B cell (primary cell): ENCODE results near the gene GORASP2. TPM values are rescaled to one million over a fixed set of nuclear protein-coding genes. Genes with fewer than 3 reads are reported as not detected.

Source experiments
- ATAC-seq: fragments of 200-7000 bp; cut with Tn5 transposase; one replicate; pipeline ENCODE4 v1.10.0; 2021; ENCODE audit warnings: low read depth, mild to moderate bottlenecking, moderate number of reproducible peaks, moderate library complexity
- CTCF ChIA-PET: fragments of 350-600 bp; sonication (Branson Sonifier 250); formaldehyde crosslinking; loops from one replicate; lab custom pipeline; 2021; ENCODE audit warnings: antibody characterized with exemption, inconsistent platforms; lab: Charles Lee
- POLR2A ChIA-PET: fragments of 350-600 bp; sonication (Branson Sonifier 250); formaldehyde crosslinking; loops from one replicate; lab custom pipeline; 2021; ENCODE audit warnings: antibody characterized with exemption; lab: Charles Lee
- DNase-seq: peaks from one replicate; pipeline ENCODE4 v3.0.0; 2013
- H2AFZ ChIP-seq: 2 replicates; pipeline ENCODE4 v1.6.1; 2012; ENCODE audit warnings: mild to moderate bottlenecking, low read depth, low read length; ENCODE audit not compliant: insufficient read depth, poor library complexity, severe bottlenecking
- H3K27ac ChIP-seq, 2 donors: 1 replicate in 1 of 2; 2 replicates in 1 of 2; pipeline ENCODE4 v1.5.1; 2012 to 2013; ENCODE audit warnings: low read length in 2 of 2, mild to moderate bottlenecking in 2 of 2, moderate library complexity in 1 of 2
- H3K27me3 ChIP-seq, 4 experiments: fragments of 200-600 bp in 1 of 4; sonication (generic) in 1 of 4; replicated peaks in 1 of 4; 1 replicate in 2 of 4; 2 replicates in 2 of 4; pipeline versions ENCODE4 v1.6.1 to v1.7.0; 2013 to 2016; ENCODE audit warnings: low read length in 3 of 4, mild to moderate bottlenecking in 2 of 4, mixed read lengths in 1 of 4, moderate library complexity in 1 of 4; ENCODE audit not compliant: insufficient read depth in 4 of 4, control insufficient read depth in 3 of 4; ENCODE audit errors: control extremely low read depth in 1 of 4
- H3K36me3 ChIP-seq, 2 experiments: replicated peaks in 1 of 2; 1 replicate in 1 of 2; 2 replicates in 1 of 2; pipeline versions ENCODE4 v1.6.1 to v1.7.1; 2013; ENCODE audit warnings: low read length in 1 of 2; ENCODE audit not compliant: insufficient read depth in 2 of 2, control insufficient read depth in 1 of 2; ENCODE audit errors: control extremely low read depth in 1 of 2, extremely low read depth in 1 of 2
- H3K4me1 ChIP-seq, 2 donors: fragments of 200-600 bp in 1 of 2; sonication (generic) in 1 of 2; 1 replicate in 1 of 2; 2 replicates in 1 of 2; pipeline versions ENCODE4 v1.5.1 to v1.6.1; 2013 to 2017; ENCODE audit warnings: low read length in 2 of 2; ENCODE audit not compliant: control insufficient read depth in 2 of 2, insufficient read depth in 2 of 2
- H3K4me2 ChIP-seq: replicated peaks from 2 replicates; pipeline ENCODE3; 2012; ENCODE audit warnings: mild to moderate bottlenecking, low read depth, low read length; ENCODE audit not compliant: poor library complexity, severe bottlenecking
- H3K4me3 ChIP-seq, 5 experiments: fragments of 200-600 bp in 1 of 5; sonication (generic) in 1 of 5; 1 replicate in 3 of 5; 2 replicates in 2 of 5; pipeline versions ENCODE4 v1.5.1 to v1.7.0; 2011 to 2016; ENCODE audit warnings: low read length in 4 of 5, mild to moderate bottlenecking in 4 of 5, low read depth in 2 of 5, control low read depth in 1 of 5, moderate library complexity in 1 of 5; ENCODE audit not compliant: insufficient read depth in 1 of 5; ENCODE audit errors: control extremely low read depth in 1 of 5, extremely low read depth in 1 of 5
- H3K79me2 ChIP-seq: fragments of 200-600 bp; sonication (generic); one replicate; pipeline ENCODE4 v1.6.0; 2016; ENCODE audit warnings: low read length; ENCODE audit not compliant: control insufficient read depth, insufficient read depth
- H3K9ac ChIP-seq: fragments of 200-600 bp; sonication (generic); 2 replicates; pipeline ENCODE4 v1.6.1; 2017; ENCODE audit warnings: mild to moderate bottlenecking, low read length, moderate library complexity
- H3K9me3 ChIP-seq, 3 donors: one replicate each; pipeline versions ENCODE4 v1.6.1 to v1.7.1; 2013; ENCODE audit warnings: low read length in 2 of 3; ENCODE audit not compliant: control insufficient read depth in 2 of 3, insufficient read depth in 1 of 3; ENCODE audit errors: control extremely low read depth in 1 of 3
- H4K20me1 ChIP-seq: 2 replicates; pipeline ENCODE4 v1.6.0; 2012; ENCODE audit warnings: mild to moderate bottlenecking, low read length; ENCODE audit not compliant: insufficient read depth, control insufficient read depth, poor library complexity, severe bottlenecking
- H3K27ac Mint-ChIP-seq: one replicate; pipeline ENCODE4 v1.8.0; 2021; ENCODE audit warnings: mixed read lengths
- H3K27me3 Mint-ChIP-seq: one replicate; pipeline ENCODE4 v1.8.0; 2021; ENCODE audit warnings: mixed read lengths
- H3K4me1 Mint-ChIP-seq: one replicate; pipeline ENCODE4 v1.8.0; 2021; ENCODE audit warnings: mixed read lengths
- H3K4me3 Mint-ChIP-seq: one replicate; pipeline ENCODE4 v1.8.0; 2021; ENCODE audit warnings: mixed read lengths
- H3K9me3 Mint-ChIP-seq: one replicate; pipeline ENCODE4 v1.8.0; 2022; ENCODE audit warnings: mixed read lengths; ENCODE audit not compliant: insufficient read depth
- EZH2 ChIP-seq: IDR thresholded peaks from 2 replicates; pipeline ENCODE4 v1.6.1; 2012; ENCODE audit warnings: borderline replicate concordance, low read depth, mild to moderate bottlenecking, moderate library complexity, low read length; ENCODE audit not compliant: insufficient read depth, poor library complexity, severe bottlenecking
- WGBS: methylation state at CpG from one replicate; pipeline ENCODE4 v1.1.5; 2013; ENCODE audit warnings: missing lambda C conversion rate; ENCODE audit not compliant: insufficient coverage; 5-methylcytosine and 5-hydroxymethylcytosine counted together
- intact Hi-C: fragments of 100-400 bp; cut with micrococcal nuclease; formaldehyde crosslinking; loops from one replicate; pipeline ENCODE4 v1.10.0; 2022
- polyA minus RNA-seq: library from RNA; depleted of rRNA, polyadenylated mRNA; stranded (reverse); fragments of >200 nt; gene quantifications from 2 replicates; pipeline ENCODE4 v1.2.3, GENCODE V29; 2012
- polyA plus RNA-seq: library from polyadenylated mRNA; depleted of rRNA; stranded (reverse); fragments of >200 nt; gene quantifications from 2 replicates; pipeline ENCODE4 v1.2.3, GENCODE V29; 2012
- total RNA-seq, 2 donors: library from RNA; stranded (reverse); fragments of 120-200 nt in 1 of 2; gene quantifications; 1 replicate in 1 of 2; 2 replicates in 1 of 2; pipeline versions ENCODE4 v1.2.3 to v1.2.4, GENCODE V29; 2013 to 2022
- TF ChIP-seq, protein P1 (sequence below): fragments of 200-600 bp; IDR thresholded peaks from one replicate; pipeline ENCODE4 v1.8.0; 2022; ENCODE audit warnings: antibody characterized with exemption, mild to moderate bottlenecking

Gene GORASP2
- total RNA-seq (48.8 and 50.5 TPM in 2 replicates), polyA plus RNA-seq (40.5 and 58.0 TPM in 2 replicates), polyA minus RNA-seq (17.8 and 27.5 TPM in 2 replicates)
- 26.9 TPM for total RNA-seq (2013)

DNA sequence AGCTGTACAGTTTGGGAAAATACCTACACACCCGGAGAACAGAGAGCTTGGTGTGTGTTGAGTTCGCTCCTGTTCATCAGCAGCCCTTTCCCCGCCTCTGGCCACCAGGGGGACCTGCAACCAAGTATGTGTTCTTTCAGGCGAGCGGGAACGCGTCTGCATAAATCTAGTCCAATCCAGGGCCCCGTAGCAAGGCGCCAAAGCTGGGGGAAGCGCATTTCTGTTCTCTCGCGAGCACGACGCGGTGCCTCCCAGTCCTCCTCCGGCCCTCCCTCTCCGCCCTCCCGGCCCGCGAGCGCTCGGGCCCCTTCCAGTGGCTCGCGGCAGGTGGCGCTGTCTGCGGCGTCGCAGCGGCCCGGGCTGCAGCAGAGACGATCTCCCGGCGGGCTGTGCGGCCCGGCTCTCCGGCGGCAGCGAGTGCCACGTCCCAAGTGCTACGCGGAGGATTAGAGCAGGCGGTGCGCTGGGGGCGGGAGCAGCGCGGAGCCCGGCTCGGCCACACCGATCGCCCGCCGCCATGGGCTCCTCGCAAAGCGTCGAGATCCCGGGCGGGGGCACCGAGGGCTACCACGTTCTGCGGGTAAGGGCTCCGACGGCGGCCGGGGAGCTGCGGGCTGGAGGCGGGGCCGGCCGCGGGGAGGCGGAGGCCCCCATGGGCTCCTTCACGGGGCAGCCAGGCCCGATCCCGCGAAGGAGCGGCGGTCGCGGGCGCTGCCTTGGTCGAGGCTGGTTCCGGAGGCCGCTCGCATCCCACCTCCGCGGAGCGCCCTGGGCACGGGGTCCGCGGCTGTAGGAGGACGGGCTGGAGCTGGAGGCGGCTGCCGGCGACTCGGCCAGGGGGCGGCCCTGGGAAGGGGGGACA, at the start of gene GORASP2:
TSS of gene GORASP2 (plus strand) at position 430 of the 862 bp plus-strand sequence. CDS start at position 518, 88 bp downstream.
- under 1% methylated on average over 90 of the region's 95 CpGs for WGBS
- Histone ChIP-seq H2AFZ (peak within 1 kb of the TSS; percentile 90), H3K27me3 (no peaks in the 10 kb centered on the region), H3K27ac (peak within 1 kb of the TSS; percentile 75 to 90), H3K79me2 (peaks cover 48% of the 10 kb centered on the region), H3K4me1 (peaks cover 20 to 22% of the 10 kb centered on the region in 2 donors), H4K20me1 (peaks cover 12% of the 10 kb centered on the region), H3K4me2 (peak within 1 kb of the TSS; percentile 91), H3K9ac (peak within 1 kb of the TSS; percentile 84), H3K4me3 (peak within 1 kb of the TSS; percentile 73 to 95 (median 89)), H3K9me3 (peaks cover 0 to 6% (median 3%) of the 10 kb centered on the region in 3 donors), H3K36me3 (no peaks in the 10 kb centered on the region)
- Mint-ChIP-seq H3K27ac (peak within 1 kb of the TSS; percentile 96), H3K27me3 (no peaks in the 10 kb centered on the region), H3K4me1 (peaks cover 34% of the 10 kb centered on the region), H3K9me3 (no peaks in the 10 kb centered on the region), H3K4me3 (peak within 1 kb of the TSS; percentile 92)
- intact Hi-C loops = loop anchor here (1.0 kb wide), 7 partner anchors 44 to 1627 kb away; partner anchors contain the start of genes DCAF17, DYNC1I2, HAT1 and PDK1
- no peak for TF ChIP-seq EZH2
- TF ChIP-seq, protein P1, sequence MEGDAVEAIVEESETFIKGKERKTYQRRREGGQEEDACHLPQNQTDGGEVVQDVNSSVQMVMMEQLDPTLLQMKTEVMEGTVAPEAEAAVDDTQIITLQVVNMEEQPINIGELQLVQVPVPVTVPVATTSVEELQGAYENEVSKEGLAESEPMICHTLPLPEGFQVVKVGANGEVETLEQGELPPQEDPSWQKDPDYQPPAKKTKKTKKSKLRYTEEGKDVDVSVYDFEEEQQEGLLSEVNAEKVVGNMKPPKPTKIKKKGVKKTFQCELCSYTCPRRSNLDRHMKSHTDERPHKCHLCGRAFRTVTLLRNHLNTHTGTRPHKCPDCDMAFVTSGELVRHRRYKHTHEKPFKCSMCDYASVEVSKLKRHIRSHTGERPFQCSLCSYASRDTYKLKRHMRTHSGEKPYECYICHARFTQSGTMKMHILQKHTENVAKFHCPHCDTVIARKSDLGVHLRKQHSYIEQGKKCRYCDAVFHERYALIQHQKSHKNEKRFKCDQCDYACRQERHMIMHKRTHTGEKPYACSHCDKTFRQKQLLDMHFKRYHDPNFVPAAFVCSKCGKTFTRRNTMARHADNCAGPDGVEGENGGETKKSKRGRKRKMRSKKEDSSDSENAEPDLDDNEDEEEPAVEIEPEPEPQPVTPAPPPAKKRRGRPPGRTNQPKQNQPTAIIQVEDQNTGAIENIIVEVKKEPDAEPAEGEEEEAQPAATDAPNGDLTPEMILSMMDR = peak; percentile 99
- peak; percentile 91 for ATAC-seq
- ChIA-PET CTCF (interaction anchor here (0.6 to 2.5 kb wide), 28 partner anchors 9 to 1532 kb away, joined by 3 to 17 read pairs (median 3); partner anchors contain the start of genes DCAF17 and METTL8), POLR2A (interaction anchor here (1.8 kb wide), 1 partner anchor 505 kb away, joined by 5 read pairs; the partner anchor contains the start of genes DCAF17 and METTL8)
- DNase-seq = peak; percentile 99
